HG03354 (cell line): Measurements from ENCODE around the gene CPSF4.

Source experiments
- ATAC-seq: cut with Tn5 transposase; IDR thresholded peaks from one replicate; pipeline ENCODE4 v1.9.1; 2021; ENCODE audit warnings: mild to moderate bottlenecking; ENCODE audit not compliant: unreplicated experiment, poor library complexity, severe bottlenecking

CPSF4 gene

DNA sequence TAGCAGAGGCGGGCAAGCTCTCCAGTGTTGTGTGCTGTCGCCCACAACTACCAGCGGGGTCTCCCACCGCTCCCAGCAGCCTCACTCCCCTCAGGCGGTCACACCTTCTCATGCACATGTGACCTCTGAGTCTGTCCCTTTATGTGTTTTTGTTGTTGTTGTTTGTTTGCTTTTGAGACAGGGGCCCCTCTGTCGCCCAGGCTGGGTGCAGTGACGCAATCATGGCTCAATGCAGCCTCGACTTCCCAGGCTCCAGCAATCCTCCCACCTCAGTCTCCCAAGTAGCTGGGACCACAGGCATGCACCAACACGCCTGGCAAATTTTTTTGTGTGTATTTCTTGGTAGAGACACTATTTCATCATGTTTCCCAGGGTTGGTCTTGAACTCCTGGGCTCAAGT lies 1.5 kb downstream of the CPSF4 start:
- no peak for ATAC-seq

DNA sequence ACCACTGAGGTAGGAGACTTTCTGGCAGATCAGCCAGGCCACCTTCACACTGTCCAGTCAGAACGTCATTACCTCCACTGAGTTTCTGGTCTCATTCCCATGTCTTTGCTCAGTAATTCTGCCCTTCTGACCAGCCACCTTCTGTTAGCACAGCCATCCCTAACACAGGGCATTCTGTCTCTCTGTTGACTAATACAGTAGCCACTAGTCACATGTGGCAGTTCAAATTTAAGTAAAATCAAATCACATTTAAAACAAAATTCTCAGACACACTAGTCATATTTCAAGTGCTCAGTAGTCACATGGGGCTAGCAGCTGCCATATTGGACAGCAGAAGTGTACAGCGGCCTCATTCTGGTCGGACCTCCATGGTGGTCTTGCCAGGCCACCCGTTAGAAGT lies 7.4 kb downstream of the CPSF4 start:
- no peak for ATAC-seq

DNA sequence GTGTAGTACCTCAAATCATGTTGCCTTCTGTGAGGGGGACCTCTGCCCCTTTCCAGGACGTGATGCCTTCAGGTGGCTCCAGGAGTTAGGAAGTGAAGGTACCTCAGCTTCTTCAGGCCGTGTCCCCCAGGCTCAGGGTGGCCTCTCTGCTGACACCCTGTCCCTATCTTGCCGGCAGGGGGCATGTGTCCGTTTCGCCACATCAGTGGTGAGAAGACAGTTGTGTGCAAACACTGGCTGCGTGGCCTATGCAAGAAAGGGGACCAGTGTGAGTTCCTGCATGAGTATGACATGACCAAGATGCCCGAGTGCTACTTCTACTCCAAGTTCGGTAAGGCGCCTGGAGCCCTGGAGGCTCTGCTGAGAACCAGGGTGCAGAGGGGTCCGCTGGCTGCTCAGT lies 9.2 kb downstream of the CPSF4 start:
- no peak for ATAC-seq

DNA sequence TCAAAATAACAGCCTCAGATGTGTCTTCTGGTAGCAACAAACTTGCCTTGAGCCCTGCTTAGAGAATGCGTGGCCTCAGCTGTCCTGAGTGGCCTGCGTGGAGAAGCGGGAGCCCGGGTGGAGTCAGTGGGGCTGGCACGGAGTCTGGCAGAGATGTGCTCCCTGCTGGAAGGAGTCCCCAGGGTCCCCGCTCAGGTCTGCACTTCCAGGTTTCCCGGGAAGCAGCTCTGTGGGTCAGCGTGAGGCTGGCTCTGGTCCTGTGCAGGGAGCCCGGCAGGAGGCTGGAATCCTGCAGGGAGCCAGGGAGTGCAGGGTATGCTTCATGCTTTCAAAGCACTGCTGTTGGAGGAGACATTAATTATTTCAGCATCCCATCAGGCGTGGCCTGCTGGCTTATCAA lies 10.1 kb downstream of the CPSF4 start:
- no peak for ATAC-seq

DNA sequence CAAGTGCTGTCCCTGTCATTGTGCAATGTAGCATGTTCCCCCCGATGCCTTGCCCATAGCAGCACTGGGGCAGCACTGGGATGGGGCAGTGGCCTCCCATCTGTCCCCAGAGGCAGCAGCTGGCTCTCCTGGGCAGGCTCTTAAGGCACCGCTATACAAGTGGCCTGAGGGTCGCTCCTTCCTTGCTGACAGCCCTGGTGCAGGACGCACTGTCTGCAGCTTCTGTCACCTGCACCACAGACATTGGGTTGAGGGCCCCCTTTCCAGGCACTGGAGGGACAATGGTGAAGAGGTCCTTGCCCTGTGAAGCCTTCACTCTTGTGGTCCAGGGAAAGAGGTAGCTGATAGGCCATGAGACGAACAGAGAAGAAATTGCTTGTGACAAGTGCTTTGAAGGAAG lies 10.6 kb downstream of the CPSF4 start:
- no peak for ATAC-seq

DNA sequence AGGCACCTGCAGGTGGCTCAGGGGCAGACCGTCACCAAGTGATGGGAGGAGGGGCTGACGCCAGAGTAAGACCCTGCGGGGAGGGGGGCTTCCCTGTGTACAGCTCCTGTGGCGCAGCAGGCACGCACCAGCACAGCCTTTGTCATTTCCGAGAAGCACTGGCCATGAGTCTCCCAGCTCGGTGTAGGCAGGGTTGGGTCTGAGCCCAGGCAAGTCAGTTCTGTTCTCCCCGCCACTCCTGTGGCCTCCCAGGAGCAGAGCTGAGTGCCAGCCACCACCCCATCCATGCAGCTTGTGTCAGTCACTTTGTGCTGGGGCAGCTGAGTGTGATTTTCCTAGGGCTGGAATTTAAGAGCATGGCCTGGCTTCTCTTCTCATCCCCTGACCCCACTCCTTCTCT lies 13.2 kb downstream of the CPSF4 start:
- ATAC-seq: no peak

DNA sequence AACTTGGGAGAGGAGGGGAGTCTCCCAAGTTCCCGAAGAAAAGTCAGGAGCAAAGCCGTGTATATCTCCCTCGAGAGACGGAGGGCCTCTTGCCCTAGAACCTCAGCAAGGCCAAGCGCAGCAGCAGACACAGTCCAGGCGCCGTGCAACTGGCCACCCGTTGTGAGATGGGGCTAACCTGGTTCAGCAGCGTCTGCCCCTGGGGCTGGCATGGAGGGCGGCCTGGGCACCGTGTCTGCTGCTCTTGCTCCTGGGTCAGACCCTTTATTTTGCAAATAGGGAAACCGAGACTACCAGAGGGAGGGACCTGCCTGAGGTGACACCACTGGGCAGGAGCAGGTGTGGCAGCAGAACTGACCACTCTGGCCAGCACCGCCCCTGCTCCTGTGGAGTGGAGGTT lies 13.8 kb downstream of the CPSF4 start:
- no peak for ATAC-seq

DNA sequence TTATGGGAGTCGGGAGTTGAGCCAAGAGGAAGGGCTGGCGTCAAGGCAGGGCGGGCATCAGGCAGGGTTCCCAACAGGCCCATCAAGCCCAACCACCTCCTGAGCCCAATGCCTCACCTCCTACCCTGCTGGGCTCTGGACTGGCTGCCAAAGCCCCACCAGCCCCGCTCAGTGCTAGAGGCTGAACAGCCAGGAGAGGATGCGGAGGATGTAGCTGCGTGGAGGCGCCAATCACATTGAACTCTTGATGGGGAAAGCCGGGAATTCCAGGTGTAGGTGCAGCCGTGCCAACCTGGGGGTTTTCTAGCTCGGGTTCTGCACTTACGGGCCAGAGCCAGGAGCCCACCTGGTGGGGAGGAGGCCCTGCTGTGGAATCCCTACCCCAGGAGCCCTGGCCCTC lies 14.4 kb downstream of the CPSF4 start:
- no peak for ATAC-seq

DNA sequence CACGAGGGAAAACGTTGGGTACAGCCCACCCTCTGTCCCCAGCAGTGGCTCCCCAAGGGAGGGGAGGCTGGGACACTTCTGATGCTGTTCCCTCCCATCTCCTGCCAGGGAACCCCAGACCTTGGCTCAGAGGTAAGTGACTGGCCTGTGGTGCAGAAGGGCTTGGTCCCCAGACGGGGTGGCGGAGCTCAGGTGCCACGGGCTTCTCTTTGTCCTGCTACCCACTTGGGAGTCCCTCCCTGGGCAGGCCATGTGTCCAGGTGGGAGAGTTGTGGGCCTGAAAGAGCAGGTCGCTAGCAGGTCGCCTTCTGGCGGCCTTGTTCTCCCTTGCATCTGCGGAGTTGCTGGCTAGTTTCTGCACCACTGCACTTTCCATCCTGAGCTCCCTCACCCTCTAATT lies 17.1 kb downstream of the CPSF4 start:
- no peak for ATAC-seq

DNA sequence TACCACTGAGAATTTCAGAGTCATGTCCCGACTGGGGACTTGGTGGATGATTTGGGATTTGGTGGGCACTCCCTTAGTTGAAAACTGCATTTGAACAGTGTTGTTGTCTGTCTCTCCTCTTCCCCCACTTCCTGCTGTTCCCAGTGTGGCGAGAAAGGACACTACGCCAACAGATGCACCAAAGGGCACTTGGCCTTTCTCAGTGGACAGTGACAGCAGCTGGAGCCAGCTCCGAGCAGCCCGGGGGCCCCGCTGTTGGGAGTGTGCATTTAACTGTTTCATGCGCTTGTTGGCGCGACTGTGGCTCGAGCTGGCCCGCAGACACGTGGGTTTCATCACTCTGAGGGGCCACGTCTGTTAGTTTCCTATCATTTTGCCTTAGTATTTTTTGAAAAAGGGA lies 17.5 kb downstream of the CPSF4 start:
- no peak for ATAC-seq

DNA sequence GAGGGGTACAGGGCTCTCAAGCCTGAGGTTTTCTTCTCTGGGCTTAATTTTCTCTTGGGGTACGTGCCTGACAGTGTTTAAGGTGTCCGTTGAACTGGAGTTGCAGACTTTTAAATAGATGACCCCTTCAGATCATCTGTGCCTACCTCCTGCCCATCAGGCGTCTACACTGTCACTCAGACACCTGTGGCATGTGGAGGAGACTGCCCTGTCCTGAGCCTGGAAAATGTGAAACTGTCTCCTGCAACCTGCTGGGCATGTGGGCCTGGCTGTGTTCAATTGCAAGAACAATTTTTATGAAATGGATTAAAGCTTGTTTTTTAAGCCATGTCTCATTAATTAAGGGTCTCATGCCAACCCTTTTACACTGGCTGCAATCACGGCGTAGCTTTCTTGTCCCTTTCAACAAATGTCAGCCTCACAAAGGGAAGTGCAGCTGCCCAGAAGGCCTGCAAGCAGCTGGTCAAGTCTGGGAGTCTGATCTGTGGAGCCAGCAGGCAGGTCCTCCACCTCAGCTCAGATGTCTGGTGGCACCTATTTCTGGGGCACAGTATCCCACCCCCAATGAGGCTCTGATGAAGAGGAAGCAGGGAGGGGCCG lies 18.4 kb downstream of the CPSF4 start:
- ATAC-seq: no peak

DNA sequence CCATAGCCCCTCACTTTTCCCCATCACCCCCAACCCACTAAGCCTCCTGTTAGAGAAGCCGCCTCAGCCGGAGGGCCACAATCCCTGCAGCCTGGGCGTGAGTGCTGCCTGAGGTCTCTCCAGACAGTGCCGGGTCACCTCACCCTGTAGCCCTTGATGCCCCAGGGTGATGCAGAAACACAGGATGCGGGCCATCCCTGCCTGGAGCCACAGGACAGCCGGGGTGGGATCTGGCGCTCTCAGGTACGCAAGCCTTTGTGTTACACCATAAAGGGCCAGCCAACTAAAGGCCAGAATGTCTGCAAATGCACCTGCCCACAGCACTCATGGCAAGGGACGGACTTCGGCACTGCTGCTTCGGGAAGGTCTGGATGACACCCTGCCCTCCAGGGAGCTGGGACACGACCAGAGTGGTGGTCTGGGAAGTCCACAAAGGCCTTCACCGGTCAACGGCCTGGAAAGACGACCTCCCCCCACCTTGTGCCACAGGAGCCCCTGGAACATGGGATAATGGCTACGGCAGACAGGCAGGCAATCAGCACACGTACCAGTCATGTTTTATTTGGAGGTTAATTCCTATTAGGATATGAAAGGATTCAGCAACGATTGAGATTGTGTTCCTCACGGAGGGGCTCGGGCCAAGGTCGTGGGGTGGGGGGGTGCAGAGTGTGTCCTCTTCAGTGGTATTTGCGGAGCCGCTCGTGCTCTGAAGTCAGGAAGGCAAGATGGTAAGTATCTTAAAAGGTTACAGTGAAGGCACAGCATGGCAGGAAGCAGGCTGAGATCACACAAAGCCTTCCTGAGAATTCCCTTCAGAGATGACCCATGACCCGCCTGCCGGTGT lies 19.1 kb downstream of the CPSF4 start:
- ATAC-seq: no peak

DNA sequence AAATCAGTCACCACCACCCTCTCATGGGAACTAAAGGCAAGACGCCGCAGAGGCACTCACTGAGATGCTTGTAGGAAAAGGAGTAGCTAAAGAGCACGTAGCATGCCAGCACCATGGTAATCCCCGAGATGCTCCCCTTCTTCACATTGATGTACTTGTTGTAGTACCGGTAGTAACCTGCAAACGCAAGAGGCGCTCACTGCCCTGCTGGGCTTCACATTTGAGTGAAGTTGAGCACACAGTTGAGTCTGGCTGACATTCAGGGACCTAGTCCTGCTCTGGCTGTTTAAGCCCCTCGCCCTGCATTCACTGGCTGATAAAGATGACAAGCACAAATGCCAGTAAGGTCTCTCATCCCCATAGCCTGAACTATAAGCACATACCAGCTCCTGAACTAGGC lies 20.3 kb downstream of the CPSF4 start:
- ATAC-seq: no peak

DNA sequence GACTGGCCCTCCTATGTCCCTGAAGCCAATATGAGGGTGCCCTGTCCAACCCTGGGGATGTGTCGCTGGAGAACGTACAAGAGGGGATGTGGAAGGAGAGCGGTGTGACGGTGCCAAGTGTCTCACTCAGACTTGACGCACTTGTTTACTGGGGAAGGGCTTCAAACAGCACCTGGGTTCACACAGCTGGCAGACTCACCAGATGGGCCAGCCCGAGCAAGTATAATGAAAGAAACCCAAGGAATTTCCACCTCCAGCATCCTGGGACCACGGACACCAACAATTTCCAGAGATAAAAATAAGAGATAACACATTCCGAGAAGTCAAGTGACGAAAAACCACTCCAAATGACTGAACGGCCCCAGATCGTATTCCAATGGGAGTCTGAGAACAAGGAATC lies 21.9 kb downstream of the CPSF4 start:
- no peak for ATAC-seq

DNA sequence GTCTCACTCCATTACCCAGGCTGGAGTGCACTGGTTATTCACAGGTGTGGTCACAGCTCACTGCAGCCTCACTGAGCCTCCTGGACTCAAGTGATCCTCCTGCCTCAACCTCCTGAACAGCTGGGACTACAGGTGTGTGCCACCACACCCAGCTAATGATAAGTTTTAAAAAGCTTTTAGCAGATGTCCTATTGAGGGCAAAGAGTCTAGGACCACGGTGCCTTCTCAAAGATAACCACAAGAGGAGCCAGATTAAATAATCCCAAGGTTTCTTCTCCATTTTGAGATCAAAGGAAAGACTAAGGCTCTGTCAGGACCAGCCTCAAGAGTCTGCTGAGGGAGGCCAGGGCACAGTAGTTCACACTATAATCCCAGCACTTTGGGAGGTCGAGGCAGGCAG lies 22.5 kb downstream of the CPSF4 start:
- no peak for ATAC-seq

DNA sequence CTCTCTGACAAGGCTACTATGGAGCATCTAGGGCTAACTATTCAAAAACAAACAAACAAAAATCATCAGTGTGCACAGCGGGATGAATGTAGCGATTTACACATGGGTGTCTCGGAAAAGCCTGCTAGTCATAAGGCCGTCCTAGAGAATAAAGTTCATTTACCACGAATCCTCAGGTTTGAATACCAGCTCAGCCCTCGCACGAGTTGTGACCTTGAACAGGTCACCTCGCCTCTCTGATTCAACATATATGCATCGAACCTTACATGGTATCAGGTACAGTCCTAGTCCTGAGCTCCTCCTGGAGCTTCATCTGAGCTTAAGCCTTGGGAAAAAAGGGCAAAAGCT lies 26.7 kb downstream of the CPSF4 start:
- no peak for ATAC-seq

DNA sequence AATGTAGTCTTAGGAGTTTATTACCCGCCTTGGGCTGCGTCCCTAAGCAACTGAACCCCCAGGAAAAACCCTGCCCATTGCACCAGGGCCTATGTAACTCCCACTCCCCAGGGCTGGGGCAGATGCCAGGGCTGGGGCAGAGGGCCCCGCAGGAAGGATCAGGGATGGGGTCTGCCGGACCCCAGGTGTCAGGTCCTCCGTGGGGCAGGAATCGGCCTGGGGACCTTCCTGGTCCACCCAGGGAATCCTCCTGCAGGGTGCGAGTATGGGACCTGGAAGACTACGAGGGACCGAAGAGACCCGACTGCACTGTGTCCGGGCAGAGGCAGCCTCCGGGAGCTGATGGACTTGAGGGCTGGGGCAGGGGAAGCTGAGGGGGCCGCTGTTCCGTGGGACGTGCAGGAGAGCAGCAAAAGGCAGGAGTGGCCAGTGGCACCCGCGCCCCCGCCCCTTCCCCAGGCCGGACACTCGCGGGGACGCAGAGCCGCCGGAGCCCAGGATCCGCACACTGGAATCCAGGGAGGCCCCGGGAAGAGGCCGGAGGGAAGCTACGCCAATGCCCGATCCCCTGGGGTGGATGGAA lies 29.7 kb downstream of the CPSF4 start:
- ATAC-seq: no peak

DNA sequence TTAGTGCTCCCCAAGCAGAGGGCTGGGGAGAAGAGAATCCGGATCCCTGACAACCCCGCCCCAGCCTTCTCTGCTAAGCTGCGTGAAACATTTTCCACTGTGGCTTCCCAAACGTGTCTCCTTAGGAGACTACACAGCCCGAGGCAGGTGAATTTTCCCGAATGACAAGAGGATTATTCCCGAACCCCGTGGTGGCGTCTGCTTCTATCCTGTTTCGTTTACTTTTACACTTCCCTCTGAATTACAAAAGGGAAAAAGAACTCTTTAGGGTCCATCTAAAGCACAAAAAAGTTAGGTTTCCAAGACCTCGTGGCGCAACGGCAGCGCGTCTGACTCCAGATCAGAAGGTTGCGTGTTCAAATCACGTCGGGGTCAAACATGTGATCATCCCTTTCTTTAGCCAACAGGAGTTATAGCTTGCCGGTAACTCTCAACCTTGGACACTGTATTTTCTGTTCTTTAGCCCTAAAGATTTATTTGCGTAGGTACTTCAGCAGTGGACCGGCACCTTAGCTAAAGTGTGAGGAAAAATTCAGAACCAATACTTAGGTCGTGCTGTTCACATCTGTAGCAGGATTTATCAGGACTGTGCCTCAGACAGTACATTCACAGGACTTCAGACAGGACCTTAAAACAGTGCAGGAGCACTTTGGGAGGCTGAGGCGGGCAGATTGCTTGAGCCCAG lies 30.8 kb downstream of the CPSF4 start:
- no peak for ATAC-seq

DNA sequence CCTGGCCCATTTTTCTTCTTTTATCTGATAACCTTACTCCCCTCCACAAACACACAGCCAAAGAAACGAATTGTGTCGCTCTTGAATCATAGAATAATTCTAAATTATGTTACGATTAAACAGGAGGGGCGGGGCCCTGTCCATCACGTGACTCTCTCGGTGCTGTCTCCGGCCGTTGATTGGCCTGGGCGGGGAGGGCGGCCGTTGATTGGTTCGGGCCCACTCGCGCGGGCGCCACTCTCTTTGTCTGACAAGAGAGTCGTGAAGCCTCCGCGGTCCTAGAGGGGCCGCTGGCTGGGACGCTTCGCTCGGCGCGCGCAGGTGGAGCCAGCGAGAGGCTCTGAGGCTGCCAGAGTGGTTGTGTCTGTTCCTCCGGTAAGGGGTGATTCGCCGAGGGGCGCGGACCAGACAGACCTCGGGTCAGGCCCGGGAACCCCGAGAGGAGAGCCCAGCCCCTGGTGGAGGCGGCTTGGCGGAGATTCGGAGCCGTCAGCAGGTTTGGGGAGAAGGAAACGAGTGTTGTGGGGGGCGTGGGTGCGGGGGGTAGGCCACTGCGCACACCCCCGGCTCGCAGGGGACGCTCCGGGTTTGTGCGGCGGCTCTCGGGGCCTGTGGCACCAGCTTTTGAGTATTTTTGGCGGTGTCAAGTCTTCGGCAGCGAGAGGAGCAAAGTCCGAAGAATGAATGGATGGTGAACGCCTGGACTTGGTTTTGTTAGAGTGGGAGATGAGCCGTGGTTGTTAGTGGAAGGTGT lies 34.0 kb downstream of the CPSF4 start, which contains the start of gene ZNF789:
TSS of gene ZNF789 (plus strand) at position 330 of the 754 bp plus-strand sequence. CDS start 3,567 bp downstream, outside the sequence.
- peak; percentile 95 for ATAC-seq

DNA sequence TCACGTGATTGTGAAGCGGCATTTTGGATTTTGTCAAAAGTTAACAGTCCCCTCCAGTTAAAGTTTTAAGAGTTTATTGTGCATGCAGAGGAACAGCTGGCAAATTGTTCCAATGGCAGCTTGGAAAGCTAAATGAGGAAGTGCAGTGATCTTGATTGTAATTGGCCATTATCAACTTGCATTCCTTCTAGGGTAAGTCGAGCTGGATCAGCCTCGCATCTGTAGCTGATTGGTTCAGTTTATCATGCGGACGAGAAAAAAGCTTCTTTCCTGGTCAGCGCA lies 34.5 kb downstream of the CPSF4 start:
- no peak for ATAC-seq
